Measurements from ENCODE around the gene ZNF668. TPM values are rescaled to one million over a fixed set of nuclear protein-coding genes. Genes with fewer than 3 reads are reported as not detected.

Gene ZNF668
- total RNA-seq, 1 experiment from 2014 or later: 16.8 TPM

DNA sequence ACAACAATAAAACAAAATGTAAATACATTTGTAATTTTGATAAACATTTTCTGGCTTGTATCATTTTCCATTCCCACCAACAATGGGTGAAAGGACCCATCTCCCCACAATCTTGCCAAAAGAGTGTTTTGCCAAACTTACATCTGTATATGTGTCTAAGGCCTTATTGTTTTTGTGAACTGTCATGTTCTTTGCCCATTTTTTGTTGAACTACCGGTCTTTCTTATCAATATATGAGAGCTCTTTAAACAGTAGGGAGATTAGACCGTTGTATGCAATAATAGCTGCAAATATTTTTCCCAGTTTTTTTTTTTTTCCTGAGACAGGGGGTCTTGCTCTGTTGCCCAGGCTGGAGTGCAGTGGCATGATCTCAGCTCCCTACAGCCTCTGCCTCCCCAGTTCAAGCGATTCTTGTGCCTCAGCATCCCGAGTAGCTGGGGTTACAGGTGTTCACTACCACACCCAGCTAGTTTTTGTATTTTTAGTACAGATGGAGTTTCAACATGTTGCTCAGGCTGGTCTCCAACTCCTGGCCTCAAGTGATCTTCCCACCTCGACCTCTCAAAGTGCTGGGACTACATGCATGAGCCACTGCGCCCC is 50.3 kb downstream of the ZNF668 start (continued):
- TF ChIP-seq, protein P1, sequence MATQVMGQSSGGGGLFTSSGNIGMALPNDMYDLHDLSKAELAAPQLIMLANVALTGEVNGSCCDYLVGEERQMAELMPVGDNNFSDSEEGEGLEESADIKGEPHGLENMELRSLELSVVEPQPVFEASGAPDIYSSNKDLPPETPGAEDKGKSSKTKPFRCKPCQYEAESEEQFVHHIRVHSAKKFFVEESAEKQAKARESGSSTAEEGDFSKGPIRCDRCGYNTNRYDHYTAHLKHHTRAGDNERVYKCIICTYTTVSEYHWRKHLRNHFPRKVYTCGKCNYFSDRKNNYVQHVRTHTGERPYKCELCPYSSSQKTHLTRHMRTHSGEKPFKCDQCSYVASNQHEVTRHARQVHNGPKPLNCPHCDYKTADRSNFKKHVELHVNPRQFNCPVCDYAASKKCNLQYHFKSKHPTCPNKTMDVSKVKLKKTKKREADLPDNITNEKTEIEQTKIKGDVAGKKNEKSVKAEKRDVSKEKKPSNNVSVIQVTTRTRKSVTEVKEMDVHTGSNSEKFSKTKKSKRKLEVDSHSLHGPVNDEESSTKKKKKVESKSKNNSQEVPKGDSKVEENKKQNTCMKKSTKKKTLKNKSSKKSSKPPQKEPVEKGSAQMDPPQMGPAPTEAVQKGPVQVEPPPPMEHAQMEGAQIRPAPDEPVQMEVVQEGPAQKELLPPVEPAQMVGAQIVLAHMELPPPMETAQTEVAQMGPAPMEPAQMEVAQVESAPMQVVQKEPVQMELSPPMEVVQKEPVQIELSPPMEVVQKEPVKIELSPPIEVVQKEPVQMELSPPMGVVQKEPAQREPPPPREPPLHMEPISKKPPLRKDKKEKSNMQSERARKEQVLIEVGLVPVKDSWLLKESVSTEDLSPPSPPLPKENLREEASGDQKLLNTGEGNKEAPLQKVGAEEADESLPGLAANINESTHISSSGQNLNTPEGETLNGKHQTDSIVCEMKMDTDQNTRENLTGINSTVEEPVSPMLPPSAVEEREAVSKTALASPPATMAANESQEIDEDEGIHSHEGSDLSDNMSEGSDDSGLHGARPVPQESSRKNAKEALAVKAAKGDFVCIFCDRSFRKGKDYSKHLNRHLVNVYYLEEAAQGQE (IDR thresholded peaks at IDR 0.05; ENCODE audit: low read depth): no peak
- TF ChIP-seq JUND (IDR thresholded peaks at IDR 0.05): no peak

DNA sequence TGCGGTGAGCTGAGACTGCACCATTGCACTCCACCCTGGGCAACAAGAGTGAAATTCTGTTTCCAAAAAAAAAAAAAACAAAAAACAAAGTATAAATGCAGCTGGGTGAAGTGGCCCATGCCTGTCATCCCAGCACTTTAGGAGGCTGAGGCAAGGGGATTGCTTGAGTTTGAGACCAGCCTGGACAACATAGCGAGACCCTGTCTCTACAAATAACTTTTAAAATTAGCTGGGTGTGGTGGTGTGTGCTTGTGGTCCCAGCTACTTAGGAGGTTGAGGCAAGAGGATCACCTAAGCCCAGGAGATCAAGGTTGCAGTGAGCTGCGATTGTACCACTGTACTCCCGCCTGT is 50.8 kb downstream of the ZNF668 start:
- no peaks in the 10 kb centered on the region for H4K20me1 ChIP-seq (ENCODE audit: insufficient read depth)
- H3K4me1 ChIP-seq (ENCODE audit: control insufficient read depth in 1 of 2, insufficient read depth in 2 of 2, low read length in 2 of 2): peaks cover 5 to 7% of the 10 kb centered on the region in 2 experiments; a peak in 1 of 4 replicates
- no peak overlapping the region for H3K27ac ChIP-seq (ENCODE audit: low read depth, low read length)
- no peaks in the 10 kb centered on the region for H3K9me2 ChIP-seq (ENCODE audit: insufficient read depth)
- RAD21 ChIA-PET (ENCODE audit: low non-redundant PET in 1 of 2, low total read pairs in 2 of 2, uncharacterized antibody in 2 of 2, unreplicated experiment in 2 of 2): no interaction called here
- no peaks in the 10 kb centered on the region for H3K9me3 ChIP-seq (ENCODE audit: control insufficient read depth in 1 of 2, insufficient read depth in 1 of 2, low read depth in 1 of 2, low read length in 2 of 2)
- H3K4me2 ChIP-seq (ENCODE audit: low read length): no peak overlapping the region
- ATAC-seq: no peak
- CTCF ChIA-PET: interaction anchor here (1.3 kb wide), 1 partner anchor 38 kb away, joined by 4 read pairs; the partner anchor contains the start of gene HSD3B7
- TF ChIP-seq ELF1 (IDR thresholded peaks at IDR 0.05; ENCODE audit: borderline replicate concordance, low read depth) (no peak), EZH2 (IDR thresholded peaks at IDR 0.05) (no peak), POLR2A (IDR thresholded peaks at IDR 0.05; ENCODE audit: borderline replicate concordance, extremely low read depth, insufficient read depth, insufficient read length) (no peak), SP1 (IDR thresholded peaks at IDR 0.05; ENCODE audit: low read depth) (no peak), JUND (IDR thresholded peaks at IDR 0.05) (no peak), SRF (IDR thresholded peaks at IDR 0.05; ENCODE audit: low read depth) (no peak), CBX3 (IDR thresholded peaks at IDR 0.05; ENCODE audit: low read depth) (no peak), FOSL1 (IDR thresholded peaks at IDR 0.05; ENCODE audit: low read depth) (no peak), CEBPB (IDR thresholded peaks at IDR 0.05; ENCODE audit: low read depth) (no peak), YY1 (IDR thresholded peaks at IDR 0.05; ENCODE audit: extremely low read depth, insufficient replicate concordance, low read depth, low read length) (no peak)
- TF ChIP-seq, protein P2, sequence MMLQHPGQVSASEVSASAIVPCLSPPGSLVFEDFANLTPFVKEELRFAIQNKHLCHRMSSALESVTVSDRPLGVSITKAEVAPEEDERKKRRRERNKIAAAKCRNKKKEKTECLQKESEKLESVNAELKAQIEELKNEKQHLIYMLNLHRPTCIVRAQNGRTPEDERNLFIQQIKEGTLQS (IDR thresholded peaks at IDR 0.05): no peak
- TF ChIP-seq, protein P1 (IDR thresholded peaks at IDR 0.05; ENCODE audit: low read depth): no peak
- TF ChIP-seq, protein P3, sequence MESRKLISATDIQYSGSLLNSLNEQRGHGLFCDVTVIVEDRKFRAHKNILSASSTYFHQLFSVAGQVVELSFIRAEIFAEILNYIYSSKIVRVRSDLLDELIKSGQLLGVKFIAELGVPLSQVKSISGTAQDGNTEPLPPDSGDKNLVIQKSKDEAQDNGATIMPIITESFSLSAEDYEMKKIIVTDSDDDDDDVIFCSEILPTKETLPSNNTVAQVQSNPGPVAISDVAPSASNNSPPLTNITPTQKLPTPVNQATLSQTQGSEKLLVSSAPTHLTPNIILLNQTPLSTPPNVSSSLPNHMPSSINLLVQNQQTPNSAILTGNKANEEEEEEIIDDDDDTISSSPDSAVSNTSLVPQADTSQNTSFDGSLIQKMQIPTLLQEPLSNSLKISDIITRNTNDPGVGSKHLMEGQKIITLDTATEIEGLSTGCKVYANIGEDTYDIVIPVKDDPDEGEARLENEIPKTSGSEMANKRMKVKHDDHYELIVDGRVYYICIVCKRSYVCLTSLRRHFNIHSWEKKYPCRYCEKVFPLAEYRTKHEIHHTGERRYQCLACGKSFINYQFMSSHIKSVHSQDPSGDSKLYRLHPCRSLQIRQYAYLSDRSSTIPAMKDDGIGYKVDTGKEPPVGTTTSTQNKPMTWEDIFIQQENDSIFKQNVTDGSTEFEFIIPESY (IDR thresholded peaks at IDR 0.05; ENCODE audit: extremely low read depth, insufficient replicate concordance, low read length): no peak
- no peak overlapping the region for H3K9ac ChIP-seq (ENCODE audit: low read length)
- H3K36me3 ChIP-seq (ENCODE audit: control insufficient read depth in 1 of 2, insufficient read depth in 2 of 2, low read length in 2 of 2): no peaks in the 10 kb centered on the region
- no peaks in the 10 kb centered on the region for H3K79me2 ChIP-seq (ENCODE audit: insufficient read depth, low read length)
- no TSS peak for BruUV-seq (replicated peaks)
- no peaks in the 10 kb centered on the region for H3K27me3 ChIP-seq (ENCODE audit: insufficient read depth, low read length)
- DNase-seq (ENCODE audit: low read depth, low spot score): no peak
- H2AFZ ChIP-seq (ENCODE audit: low read depth, low read length, poor library complexity, severe bottlenecking): no peak overlapping the region
- no peak overlapping the region for H3K4me3 ChIP-seq (replicated peaks in 1 of 2; ENCODE audit: low read depth in 1 of 2, low read length in 2 of 2)
- POLR2A ChIA-PET: interaction anchor here (0.8 kb wide), 1 partner anchor 157 kb away, joined by 3 read pairs; the partner anchor contains the start of gene FUS
- intact Hi-C loops (cut with micrococcal nuclease): no loop called here
